Fibroblast of lung (primary cell): ENCODE results near the gene REC8. TPM values are rescaled to one million over a fixed set of nuclear protein-coding genes. Genes with fewer than 3 reads are reported as not detected.

Experiments used
- DNase-seq, 2 donors: peaks; one replicate each; pipeline versions ENCODE4 v3.0.0 to v3.0.0-alpha.2; 2010; ENCODE audit warnings: low read depth in 2 of 2
- H2AFZ ChIP-seq: 2 replicates; pipeline ENCODE4 v1.5.1; 2012; ENCODE audit warnings: low read length, control low read depth, inconsistent platforms
- H3K27ac ChIP-seq: 2 replicates; pipeline ENCODE4 v1.5.1; 2011; ENCODE audit warnings: low read length, control low read depth; ENCODE audit not compliant: insufficient read depth
- H3K27me3 ChIP-seq: 2 replicates; pipeline ENCODE4 v1.5.1; 2011; ENCODE audit warnings: mild to moderate bottlenecking, low read length; ENCODE audit not compliant: control insufficient read depth, insufficient read depth
- H3K36me3 ChIP-seq: 2 replicates; pipeline ENCODE4 v1.5.1; 2011; ENCODE audit warnings: low read length; ENCODE audit not compliant: control insufficient read depth, insufficient read depth
- H3K4me1 ChIP-seq: 2 replicates; pipeline ENCODE4 v1.5.1; 2011; ENCODE audit warnings: low read length; ENCODE audit not compliant: control insufficient read depth, insufficient read depth; ENCODE audit errors: extremely low read depth
- H3K4me2 ChIP-seq: 2 replicates; pipeline ENCODE4 v1.5.1; 2011; ENCODE audit warnings: low read length, control low read depth; ENCODE audit not compliant: insufficient read depth; ENCODE audit errors: extremely low read depth
- H3K4me3 ChIP-seq, 4 experiments: fragments of 200-600 bp in 1 of 4; sonication (generic) in 1 of 4; replicated peaks in 1 of 4; 2 replicates each; pipeline ENCODE4 v1.5.1; 2011 to 2016; ENCODE audit warnings: low read length in 4 of 4, low read depth in 3 of 4, mild to moderate bottlenecking in 3 of 4, control low read depth in 2 of 4, inconsistent platforms in 1 of 4, mixed read lengths in 1 of 4; ENCODE audit not compliant: insufficient read depth in 1 of 4; ENCODE audit errors: control extremely low read depth in 1 of 4
- H3K79me2 ChIP-seq: 2 replicates; pipeline ENCODE4 v1.5.1; 2012; ENCODE audit warnings: mild to moderate bottlenecking, low read length, inconsistent platforms; ENCODE audit not compliant: control insufficient read depth, insufficient read depth
- H3K9ac ChIP-seq: 2 replicates; pipeline ENCODE4 v1.5.1; 2011; ENCODE audit warnings: mild to moderate bottlenecking, low read length, control low read depth; ENCODE audit not compliant: insufficient read depth
- H3K9me3 ChIP-seq: 2 replicates; pipeline ENCODE4 v1.5.1; 2012; ENCODE audit warnings: low read depth, low read length; ENCODE audit not compliant: control insufficient read depth, insufficient read depth
- H4K20me1 ChIP-seq: 2 replicates; pipeline ENCODE4 v1.5.1; 2011; ENCODE audit warnings: low read length; ENCODE audit not compliant: control insufficient read depth, insufficient read depth; ENCODE audit errors: extremely low read depth
- CTCF ChIP-seq, 2 donors: IDR thresholded peaks in 1 of 2; conservative IDR thresholded peaks in 1 of 2; 1 replicate in 1 of 2; 2 replicates in 1 of 2; pipeline ENCODE4 v1.5.1; 2011 to 2012; ENCODE audit warnings: low read length in 2 of 2, control low read depth in 1 of 2, inconsistent platforms in 1 of 2, low read depth in 1 of 2, mild to moderate bottlenecking in 1 of 2
- EZH2 ChIP-seq: IDR thresholded peaks from 2 replicates; pipeline ENCODE4 v1.5.1; 2012; ENCODE audit warnings: low read length, control low read depth, mild to moderate bottlenecking; ENCODE audit errors: missing control alignments
- polyA plus RNA-seq, 2 donors: library from polyadenylated mRNA; depleted of rRNA in 1 of 2; stranded (reverse) in 1 of 2; unstranded in 1 of 2; fragments of >200 nt; gene quantifications; 2 replicates each; pipeline ENCODE4 v1.2.1, GENCODE V29; 2011 to 2012; ENCODE audit warnings: missing spikeins in 1 of 2
- total RNA-seq: library from RNA; depleted of rRNA; stranded (reverse); fragments of >200 nt; gene quantifications from 2 replicates; pipeline ENCODE4 v1.2.1, GENCODE V29; 2014

The REC8 gene
- total and polyA plus RNA-seq, 2 donors (not counting 1 experiment from before 2014, with no cell fraction given) = 1.8 to 2.2 TPM

DNA sequence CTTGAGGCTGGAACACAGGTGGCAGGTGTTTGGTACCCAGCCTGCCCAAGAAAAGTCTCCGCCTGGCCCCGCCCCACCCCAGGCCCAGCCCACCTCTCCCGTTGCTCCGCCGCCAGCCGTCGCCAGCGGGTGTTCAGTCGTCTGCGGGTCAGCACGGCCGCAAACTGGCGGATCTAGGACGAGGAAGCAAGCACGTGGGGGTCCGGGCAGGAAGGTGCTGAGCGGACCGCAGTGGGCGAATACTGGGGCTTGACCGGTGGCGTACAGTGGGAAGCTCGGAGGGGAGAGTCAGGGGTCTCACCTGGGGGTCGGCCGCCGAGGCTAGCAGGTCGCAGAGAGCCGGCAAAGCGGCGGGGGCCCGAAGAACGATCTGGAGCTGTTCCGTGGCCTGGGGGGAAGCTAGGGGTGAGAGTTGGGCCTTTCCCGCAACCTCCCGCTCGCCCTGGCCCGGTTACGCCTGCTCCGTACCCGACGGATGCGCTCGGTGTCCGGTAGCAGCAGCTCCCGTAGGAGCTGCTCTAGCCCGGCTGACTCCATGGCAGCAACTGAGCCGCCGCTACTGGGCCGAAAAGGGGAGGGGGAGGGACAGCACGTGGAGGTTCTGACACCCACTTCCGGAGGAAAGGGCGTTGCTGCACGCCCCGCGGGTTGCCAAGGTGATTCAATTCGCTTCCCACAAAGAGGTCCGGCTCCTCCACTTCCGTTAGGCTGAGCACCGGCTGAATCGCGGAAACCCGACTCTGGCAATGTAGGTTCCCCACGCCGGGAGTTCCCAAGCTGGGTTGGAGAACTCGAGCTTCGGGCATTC, 16.6 kb downstream of the REC8 start, which contains the start of gene IPO4:
Gene IPO4 (minus strand): TSS at position 566 of the 808 bp plus-strand sequence. CDS start 29 bp downstream, at position 537.
- Histone ChIP-seq H3K36me3 (peaks cover 29% of the 10 kb centered on the region), H3K27ac (peak within 1 kb of the TSS; percentile 86), H2AFZ (peak within 1 kb of the TSS; percentile 54), H3K4me2 (peak within 1 kb of the TSS; percentile 97), H3K27me3 (no peaks in the 10 kb centered on the region), H3K9me3 (no peaks in the 10 kb centered on the region), H3K79me2 (peaks cover 14% of the 10 kb centered on the region), H3K9ac (peak within 1 kb of the TSS; percentile 80), H4K20me1 (no peaks in the 10 kb centered on the region), H3K4me3 (peak within 1 kb of the TSS; percentile 78 to 87 (median 82)), H3K4me1 (peaks cover 4% of the 10 kb centered on the region)
- TF ChIP-seq EZH2 = no peak
- TF ChIP-seq CTCF (conservative IDR thresholded peaks at IDR 0.05 in 1 of 2, IDR thresholded peaks at IDR 0.05 in 1 of 2; ENCODE audit: low read depth in 1 of 2, low read length in 2 of 2) = no peak
- DNase-seq = peak; percentile 98 to 99

DNA sequence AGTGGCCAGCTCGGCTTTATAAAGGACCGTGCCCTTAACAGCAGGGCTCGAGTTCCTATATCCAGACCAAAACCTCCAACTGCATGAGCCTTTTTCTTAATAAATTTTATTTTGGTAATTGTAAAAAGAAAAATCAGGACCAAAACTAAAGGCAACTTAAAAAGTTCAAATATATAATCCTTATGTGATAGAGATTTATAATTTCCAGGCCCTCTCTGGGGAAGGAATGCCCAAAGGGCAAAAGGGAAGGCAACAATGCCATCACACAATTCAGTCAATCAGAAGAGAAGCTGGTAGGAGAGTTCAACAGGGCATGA, 17.1 kb downstream of the REC8 start:
- peak overlapping the region; percentile 86 for H3K27ac ChIP-seq

DNA sequence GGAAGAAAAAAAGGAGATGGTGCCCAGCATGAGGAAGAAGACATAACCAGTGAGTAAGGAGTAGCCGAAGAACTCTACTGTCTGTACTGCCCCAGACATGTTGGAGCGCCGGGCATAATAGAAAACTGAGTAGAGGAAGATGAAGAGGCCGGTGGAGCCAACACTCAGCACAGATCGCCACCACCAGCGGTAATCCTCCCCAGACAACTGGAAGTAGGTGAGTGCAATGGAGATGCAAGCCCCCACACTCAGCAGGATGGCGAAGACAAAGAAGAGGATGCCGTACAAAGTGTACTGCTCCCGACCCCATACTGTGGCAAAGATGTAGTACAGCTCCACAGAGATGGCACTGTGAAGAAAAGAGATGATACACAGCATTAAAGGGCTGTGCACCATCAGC, 17.6 kb downstream of the REC8 start:
- peaks cover 19% of the 10 kb centered on the region for H3K79me2 ChIP-seq

More for the DNA sequence above, 17.1 kb downstream of the REC8 start:
- H4K20me1 ChIP-seq = no peaks in the 10 kb centered on the region
- H3K9me3 ChIP-seq = no peaks in the 10 kb centered on the region
- H2AFZ ChIP-seq = no peak overlapping the region
- H3K9ac ChIP-seq = peak overlapping the region; percentile 10
- peaks cover 4% of the 10 kb centered on the region for H3K4me1 ChIP-seq
- no peak for DNase-seq
- no peaks in the 10 kb centered on the region for H3K27me3 ChIP-seq
- peaks cover 27% of the 10 kb centered on the region for H3K36me3 ChIP-seq
- peak overlapping the region; percentile 97 for H3K4me2 ChIP-seq
- no peak for TF ChIP-seq EZH2
- peaks cover 14% of the 10 kb centered on the region for H3K79me2 ChIP-seq
- peak overlapping the region in 2 of 4 experiments; percentile 23 to 84 for H3K4me3 ChIP-seq

More for the DNA sequence above, 17.6 kb downstream of the REC8 start:
- TF ChIP-seq CTCF (conservative IDR thresholded peaks at IDR 0.05 in 1 of 2, IDR thresholded peaks at IDR 0.05 in 1 of 2; ENCODE audit: low read depth in 1 of 2, low read length in 2 of 2) = no peak
- no peak for TF ChIP-seq EZH2
- Histone ChIP-seq H3K9me3 (no peaks in the 10 kb centered on the region), H2AFZ (no peak overlapping the region), H3K9ac (no peak overlapping the region), H3K27ac (no peak overlapping the region), H3K27me3 (no peaks in the 10 kb centered on the region), H3K4me3 (no peak overlapping the region), H3K4me2 (no peak overlapping the region), H4K20me1 (no peaks in the 10 kb centered on the region), H3K36me3 (peaks cover 23% of the 10 kb centered on the region), H3K4me1 (peaks cover 4% of the 10 kb centered on the region)
- DNase-seq = no peak
